ENCODE measurements around the gene WNT5A.

WNT5A gene

DNA sequence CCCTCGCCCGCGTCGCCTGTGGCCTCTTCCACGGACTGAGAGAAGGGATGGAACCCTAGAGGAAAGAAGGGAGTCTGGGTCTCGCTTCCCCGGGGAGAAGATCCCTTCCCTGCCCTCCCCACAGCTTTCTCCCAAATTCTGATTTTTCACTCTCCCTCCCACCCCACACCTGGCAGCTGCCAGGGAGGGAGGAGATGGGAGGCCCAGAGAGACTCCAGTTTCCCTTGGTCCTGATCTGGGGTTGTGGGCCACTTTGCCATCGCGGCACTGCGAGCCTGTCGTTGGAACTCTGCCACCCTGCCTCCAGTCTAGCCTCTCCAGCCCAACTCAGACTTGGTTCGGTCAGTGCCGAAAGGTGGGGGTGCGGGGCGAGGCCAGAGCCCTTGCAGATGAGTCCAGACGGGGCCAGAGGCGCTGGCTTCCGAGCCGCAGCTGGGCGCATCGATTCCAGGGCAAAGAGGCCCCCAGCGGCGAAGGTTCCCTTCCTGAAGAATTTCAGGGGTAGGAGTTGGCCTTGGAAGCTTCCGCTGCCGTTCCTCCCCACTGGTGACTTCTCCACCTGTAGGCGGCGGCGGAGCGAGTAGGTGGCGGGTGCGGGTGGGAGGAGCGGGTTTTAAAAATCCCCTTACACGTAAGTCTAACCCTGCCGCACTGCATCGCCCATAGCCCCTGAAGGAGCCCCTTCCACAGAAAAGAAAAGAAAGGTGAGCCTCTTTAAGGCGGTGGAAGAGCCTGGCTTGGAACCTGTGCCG lies 5.2 kb downstream of the WNT5A start:
- DNase-seq (ENCODE audit: low read depth): no peak

- DNase-seq (ENCODE audit: low read depth): no peak
Observed at GRCh38 chr3:55480911-55481743, 6.0 kb downstream of the WNT5A start.

GRCh38 chr3:55477306-55478303 lies 9.5 kb downstream of the WNT5A start:
- DNase-seq (ENCODE audit: low read depth): no peak

GRCh38 chr3:55476515-55476914 lies 10.6 kb downstream of the WNT5A start:
- DNase-seq (ENCODE audit: low read depth): no peak

- DNase-seq (ENCODE audit: low read depth): no peak
Observed at GRCh38 chr3:55474213-55474632, 12.9 kb downstream of the WNT5A start.

DNA sequence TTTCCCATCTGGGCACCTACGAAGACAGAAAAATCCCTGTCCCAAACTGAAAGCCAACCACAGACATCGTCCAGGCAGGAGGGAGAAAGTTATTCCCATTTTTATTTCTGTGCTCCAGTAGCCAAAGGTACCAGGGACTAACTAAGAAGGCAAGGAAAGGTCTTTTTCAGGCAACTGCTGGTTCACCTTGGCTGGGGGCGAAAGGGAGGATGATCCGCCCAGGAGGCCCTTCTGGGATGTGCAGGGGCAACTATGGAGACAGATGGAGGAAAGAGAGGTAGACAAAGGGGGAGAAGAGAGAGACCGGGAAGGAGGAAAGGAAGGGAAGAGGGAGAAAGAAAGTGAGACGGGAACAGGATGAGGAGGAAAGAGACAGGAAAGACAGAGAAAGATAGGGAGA lies 13.3 kb downstream of the WNT5A start:
- no peak for DNase-seq (ENCODE audit: low read depth)

DNA sequence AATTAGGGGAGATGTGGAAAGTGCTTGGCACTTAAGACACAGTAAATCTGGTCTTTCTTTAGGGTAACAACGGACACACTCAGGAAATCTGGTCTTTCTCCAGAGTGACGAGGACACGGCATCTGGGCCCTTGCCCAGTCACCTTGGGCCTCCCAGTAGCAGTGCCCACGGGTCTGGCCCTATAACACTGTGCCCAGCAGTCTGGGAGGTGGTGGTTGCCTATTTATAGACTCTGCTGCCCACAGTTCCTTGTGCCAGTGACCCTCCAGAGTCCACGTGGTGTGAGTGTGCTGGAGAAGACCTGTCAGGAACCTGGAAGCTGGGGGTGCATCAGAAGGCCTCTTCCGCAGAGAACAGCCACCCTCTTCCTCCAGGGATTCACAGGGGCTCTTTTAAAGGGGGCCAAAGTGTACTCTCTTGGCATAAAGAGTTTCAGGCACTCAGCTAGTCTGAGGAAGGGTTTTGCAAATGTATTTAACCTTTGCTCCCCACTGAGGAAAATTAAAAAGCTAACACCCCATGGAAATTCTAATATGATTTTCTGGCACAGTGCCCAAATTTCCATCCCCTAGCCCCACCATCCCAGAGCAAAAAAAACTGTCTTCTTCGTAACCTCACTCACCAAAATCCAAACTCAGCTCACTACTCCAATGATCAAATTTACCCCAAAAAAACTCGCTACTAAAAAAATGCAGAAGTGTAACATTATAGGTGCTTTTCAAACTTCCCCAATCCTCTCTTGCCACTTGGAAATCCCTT lies 15.4 kb downstream of the WNT5A start:
- DNase-seq (ENCODE audit: low read depth): no peak

GRCh38 chr3:55471084-55471483 lies 16.0 kb downstream of the WNT5A start:
- no peak for DNase-seq (ENCODE audit: low read depth)

DNA sequence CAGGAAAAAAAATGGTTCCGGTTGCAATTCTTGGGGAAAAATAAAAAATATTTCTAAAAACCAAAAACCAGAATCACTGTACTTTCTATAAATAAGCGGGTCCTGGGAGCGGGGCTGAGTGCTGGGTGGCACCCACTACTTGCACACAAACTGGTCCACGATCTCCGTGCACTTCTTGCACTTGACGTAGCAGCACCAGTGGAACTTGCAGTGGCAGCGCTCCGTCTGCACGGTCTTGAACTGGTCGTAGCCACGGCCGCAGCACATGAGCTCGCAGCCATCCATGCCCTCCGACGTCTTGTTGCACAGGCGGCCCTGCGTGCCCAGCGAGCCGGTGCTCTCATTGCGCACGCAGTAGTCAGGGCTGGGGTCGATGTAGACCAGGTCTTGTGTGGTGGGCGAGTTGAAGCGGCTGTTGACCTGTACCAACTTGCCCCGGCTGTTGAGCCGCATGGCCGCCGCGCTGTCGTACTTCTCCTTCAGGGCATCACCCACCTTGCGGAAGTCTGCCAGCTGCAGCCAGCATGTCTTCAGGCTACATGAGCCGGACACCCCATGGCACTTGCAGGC lies 17.1 kb downstream of the WNT5A start:
- no peak for DNase-seq (ENCODE audit: low read depth)

GRCh38 chr3:55468251-55468650 lies 18.9 kb downstream of the WNT5A start:
- no peak for DNase-seq (ENCODE audit: low read depth)

DNA sequence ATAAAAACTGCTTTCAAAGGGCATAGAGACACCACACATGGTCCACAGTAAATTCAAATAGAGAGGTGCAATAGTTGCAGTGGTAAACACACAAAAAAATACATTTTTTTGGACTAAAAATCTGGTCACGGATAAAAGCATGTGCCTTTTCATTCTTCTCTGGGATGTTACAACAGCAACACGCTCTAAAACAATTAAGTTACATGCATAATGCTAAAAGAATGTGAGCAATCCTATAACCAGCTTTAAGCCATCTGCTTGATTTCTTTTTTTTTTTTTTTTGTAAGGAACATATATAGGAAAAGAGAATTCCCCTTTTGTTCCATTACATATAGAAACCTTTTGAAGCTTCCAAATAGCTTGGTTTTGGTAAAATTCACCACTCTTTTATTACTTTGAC lies 20.0 kb downstream of the WNT5A start:
- no peak for DNase-seq (ENCODE audit: low read depth)

GRCh38 chr3:55466526-55466925 lies 20.6 kb downstream of the WNT5A start:
- DNase-seq (ENCODE audit: low read depth): no peak

GRCh38 chr3:55461896-55462295 lies 25.2 kb downstream of the WNT5A start:
- DNase-seq (ENCODE audit: low read depth): no peak

DNA sequence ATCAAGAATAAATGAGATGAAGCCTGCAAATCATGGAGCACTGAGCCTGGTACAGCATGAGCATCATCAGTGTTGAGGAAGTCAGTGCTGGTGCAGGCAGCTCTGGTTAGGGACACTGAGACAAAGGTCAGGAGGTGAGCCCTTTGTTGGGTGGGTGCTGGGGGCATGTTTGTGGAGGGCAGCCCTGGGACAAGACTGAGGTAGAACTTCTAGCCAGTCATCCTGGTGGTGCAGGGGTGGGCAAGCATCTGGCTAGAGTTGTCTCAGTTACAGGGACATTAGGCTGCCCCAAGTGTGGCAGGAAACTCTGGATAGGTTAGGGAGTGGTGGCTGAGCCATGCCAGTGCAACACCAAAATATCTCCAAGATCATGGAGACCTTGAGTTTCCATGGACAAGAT lies 27.3 kb downstream of the WNT5A start:
- no peak for DNase-seq (ENCODE audit: low read depth)

DNA sequence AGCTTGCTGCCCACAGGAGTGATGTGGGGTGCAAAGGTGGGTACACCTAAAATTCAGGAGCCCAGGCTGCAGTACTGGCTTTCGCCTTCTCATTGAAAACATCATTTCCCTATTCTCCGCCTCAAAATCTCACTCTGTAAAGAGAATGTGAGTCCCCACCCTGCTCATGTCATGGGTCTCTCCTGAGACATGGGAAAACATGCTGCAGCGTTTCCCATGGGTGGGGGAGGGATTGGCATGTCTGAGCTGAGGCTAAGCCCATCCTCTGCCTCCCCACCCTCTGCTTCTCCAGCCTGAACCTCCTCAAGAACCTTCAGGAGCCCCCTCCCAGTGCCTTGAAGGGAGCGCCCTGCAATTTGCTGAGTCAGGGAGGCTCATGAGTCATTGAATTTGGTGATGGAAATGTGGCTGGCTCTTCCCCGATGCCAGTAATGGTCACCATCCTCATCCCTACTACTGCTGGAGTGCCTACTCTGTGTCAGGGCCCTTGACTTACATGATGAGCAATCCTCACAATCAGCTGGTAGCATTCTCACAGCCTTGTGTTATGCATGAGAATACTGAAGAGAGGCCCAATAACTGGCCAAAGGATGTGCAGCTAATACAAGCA lies 28.8 kb downstream of the WNT5A start:
- DNase-seq (ENCODE audit: low read depth): no peak

- DNase-seq (ENCODE audit: low read depth): no peak
Observed at GRCh38 chr3:55455915-55456314, 31.2 kb downstream of the WNT5A start.

- no peak for DNase-seq (ENCODE audit: low read depth)
Observed at GRCh38 chr3:55454611-55455010, 32.5 kb downstream of the WNT5A start.

- DNase-seq (ENCODE audit: low read depth): no peak
Observed at GRCh38 chr3:55453886-55454496, 33.1 kb downstream of the WNT5A start.

- DNase-seq (ENCODE audit: low read depth): no peak
Observed at GRCh38 chr3:55452886-55453285, 34.2 kb downstream of the WNT5A start.

GRCh38 chr3:55449527-55449926 lies 37.6 kb downstream of the WNT5A start:
- DNase-seq (ENCODE audit: low read depth): no peak
